Loucy (cell line): ENCODE measurements around the gene KCNT1.

Experiments used
- H2AFZ ChIP-seq: fragments of 200-600 bp; sonication (generic); 2 replicates; pipeline ENCODE4 v1.6.0; 2016; ENCODE audit warnings: antibody characterized with exemption, mild to moderate bottlenecking, low read length, moderate library complexity
- H3F3A ChIP-seq: fragments of 200-600 bp; 2 replicates; pipeline ENCODE4 v1.6.0; 2016; ENCODE audit warnings: antibody characterized with exemption, low read depth, mild to moderate bottlenecking
- H3K27me3 ChIP-seq: fragments of 200-600 bp; sonication (generic); 2 replicates; pipeline ENCODE4 v1.6.1; 2014; ENCODE audit warnings: low read length, mild to moderate bottlenecking; ENCODE audit not compliant: insufficient read depth, poor library complexity, severe bottlenecking
- H3K36me3 ChIP-seq: fragments of 200-600 bp; sonication (generic); 2 replicates; pipeline ENCODE4 v1.6.1; 2016; ENCODE audit warnings: low read length; ENCODE audit not compliant: insufficient read depth
- H3K4me1 ChIP-seq: fragments of 200-600 bp; sonication (generic); 2 replicates; pipeline ENCODE4 v1.5.1; 2014; ENCODE audit warnings: low read length, mild to moderate bottlenecking; ENCODE audit not compliant: insufficient read depth, poor library complexity, severe bottlenecking
- H3K4me2 ChIP-seq: fragments of 200-600 bp; sonication (generic); 2 replicates; pipeline ENCODE4 v1.6.0; 2014; ENCODE audit warnings: antibody characterized with exemption, low read length, low read depth, mild to moderate bottlenecking; ENCODE audit not compliant: poor library complexity, severe bottlenecking
- H3K4me3 ChIP-seq: fragments of 200-600 bp; sonication (generic); 2 replicates; pipeline ENCODE4 v1.5.1; 2014; ENCODE audit warnings: low read length, mild to moderate bottlenecking, mixed read lengths; ENCODE audit not compliant: poor library complexity, severe bottlenecking
- H3K79me2 ChIP-seq: fragments of 200-600 bp; sonication (generic); 2 replicates; pipeline ENCODE4 v1.6.1; 2014; ENCODE audit warnings: low read length; ENCODE audit not compliant: insufficient read depth
- H3K9ac ChIP-seq: fragments of 200-600 bp; sonication (generic); 2 replicates; pipeline ENCODE4 v1.6.0; 2014; ENCODE audit warnings: mild to moderate bottlenecking, low read depth, low read length, moderate library complexity; ENCODE audit not compliant: poor library complexity, severe bottlenecking
- H3K9me2 ChIP-seq: fragments of 200-600 bp; sonication (generic); replicated peaks from 2 replicates; pipeline ENCODE4 v1.6.1; 2016; ENCODE audit warnings: low read depth, low read length, mixed read lengths
- H3K9me3 ChIP-seq: fragments of 200-600 bp; sonication (generic); 2 replicates; pipeline ENCODE4 v1.6.1; 2014; ENCODE audit warnings: mild to moderate bottlenecking, antibody characterized with exemption, low read length, low read depth; ENCODE audit not compliant: insufficient read depth
- H4K20me1 ChIP-seq: fragments of 200-600 bp; sonication (generic); 2 replicates; pipeline ENCODE4 v1.6.0; 2014; ENCODE audit warnings: antibody characterized with exemption, low read length, mild to moderate bottlenecking; ENCODE audit not compliant: insufficient read depth, poor library complexity, severe bottlenecking
- EZH2phosphoT487 ChIP-seq: fragments of 200-600 bp; IDR thresholded peaks from 2 replicates; pipeline ENCODE4 v1.6.1; 2018; ENCODE audit warnings: antibody characterized with exemption, mild to moderate bottlenecking, moderate library complexity, borderline replicate concordance
- TF ChIP-seq, protein P1 (sequence below): fragments of 200-600 bp; sonication (generic); conservative IDR thresholded peaks from 2 replicates; pipeline ENCODE4 v1.5.1; 2014; ENCODE audit warnings: mild to moderate bottlenecking, antibody characterized with exemption, low read length

Gene KCNT1

DNA sequence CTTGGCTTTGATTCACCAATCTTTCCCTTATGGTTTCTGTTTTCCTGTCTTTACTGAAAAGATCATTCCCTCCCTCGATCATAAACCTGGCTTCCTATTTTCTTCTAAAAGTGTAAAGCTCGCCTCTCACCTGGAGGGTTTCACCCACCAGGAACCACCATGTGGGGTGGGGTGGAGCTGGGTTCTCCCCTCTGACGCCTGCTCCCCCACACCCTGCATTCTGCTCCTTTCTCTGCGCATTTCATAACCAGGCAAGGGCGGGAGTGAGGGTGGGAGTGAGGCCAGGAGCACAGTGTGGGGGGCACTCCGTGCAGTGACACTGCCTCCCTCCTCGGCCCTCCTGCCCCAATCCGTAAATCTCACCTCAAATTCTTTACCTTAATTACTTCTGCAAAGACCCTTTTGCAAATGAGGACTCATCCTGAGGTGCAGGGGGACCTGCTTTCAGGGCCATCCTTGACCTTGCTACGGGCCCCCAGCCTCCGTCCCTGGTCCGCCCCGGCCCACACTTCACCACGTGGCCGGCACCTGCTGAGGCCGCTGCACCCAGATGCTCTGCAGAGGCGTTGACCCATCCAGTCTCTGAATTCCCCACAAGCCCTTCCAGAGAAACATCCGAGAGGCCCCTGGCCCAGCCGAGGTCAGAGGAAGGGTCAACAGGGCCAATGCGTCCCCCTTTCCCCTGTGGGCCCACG, 59.3 kb downstream of the KCNT1 start:
- Histone ChIP-seq H3K27me3 (no peaks in the 10 kb centered on the region), H3K4me1 (no peaks in the 10 kb centered on the region)

DNA sequence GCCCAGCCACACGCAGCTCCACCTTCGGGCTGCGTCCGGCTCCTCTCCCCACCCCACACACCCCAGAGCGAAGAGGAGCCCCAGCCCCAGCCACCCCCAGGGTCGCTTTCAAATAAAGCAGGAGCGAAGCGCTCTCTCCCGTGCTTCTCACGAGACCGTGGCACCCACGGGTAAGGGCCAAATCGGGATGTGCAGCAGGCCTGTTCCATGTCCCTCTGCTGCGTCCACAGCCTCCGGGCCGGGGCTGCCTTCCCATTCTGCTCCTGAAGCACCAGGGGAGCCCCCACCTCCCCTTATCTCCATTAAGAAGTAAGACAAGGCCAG, 59.8 kb downstream of the KCNT1 start:
- H3K4me2 ChIP-seq = no peak overlapping the region
- H3K36me3 ChIP-seq = no peaks in the 10 kb centered on the region
- no peaks in the 10 kb centered on the region for H4K20me1 ChIP-seq
- H3K9me2 ChIP-seq = no peaks in the 10 kb centered on the region
- peaks cover 12% of the 10 kb centered on the region; the same call in 1 of the 2 replicates for H3K9me3 ChIP-seq
- no peak overlapping the region for H3K9ac ChIP-seq
- no peak overlapping the region for H3K4me3 ChIP-seq
- H3K79me2 ChIP-seq = no peaks in the 10 kb centered on the region
- no peak overlapping the region for H2AFZ ChIP-seq
- no peaks in the 10 kb centered on the region for H3K4me1 ChIP-seq
- no peaks in the 10 kb centered on the region for H3K27me3 ChIP-seq
- TF ChIP-seq, protein P1, sequence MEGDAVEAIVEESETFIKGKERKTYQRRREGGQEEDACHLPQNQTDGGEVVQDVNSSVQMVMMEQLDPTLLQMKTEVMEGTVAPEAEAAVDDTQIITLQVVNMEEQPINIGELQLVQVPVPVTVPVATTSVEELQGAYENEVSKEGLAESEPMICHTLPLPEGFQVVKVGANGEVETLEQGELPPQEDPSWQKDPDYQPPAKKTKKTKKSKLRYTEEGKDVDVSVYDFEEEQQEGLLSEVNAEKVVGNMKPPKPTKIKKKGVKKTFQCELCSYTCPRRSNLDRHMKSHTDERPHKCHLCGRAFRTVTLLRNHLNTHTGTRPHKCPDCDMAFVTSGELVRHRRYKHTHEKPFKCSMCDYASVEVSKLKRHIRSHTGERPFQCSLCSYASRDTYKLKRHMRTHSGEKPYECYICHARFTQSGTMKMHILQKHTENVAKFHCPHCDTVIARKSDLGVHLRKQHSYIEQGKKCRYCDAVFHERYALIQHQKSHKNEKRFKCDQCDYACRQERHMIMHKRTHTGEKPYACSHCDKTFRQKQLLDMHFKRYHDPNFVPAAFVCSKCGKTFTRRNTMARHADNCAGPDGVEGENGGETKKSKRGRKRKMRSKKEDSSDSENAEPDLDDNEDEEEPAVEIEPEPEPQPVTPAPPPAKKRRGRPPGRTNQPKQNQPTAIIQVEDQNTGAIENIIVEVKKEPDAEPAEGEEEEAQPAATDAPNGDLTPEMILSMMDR = no peak
- TF ChIP-seq EZH2phosphoT487 = no peak
- no peaks in the 10 kb centered on the region for H3F3A ChIP-seq

More for the DNA sequence above, 59.3 kb downstream of the KCNT1 start:
- Histone ChIP-seq H3K9ac (no peak overlapping the region), H3K9me2 (no peaks in the 10 kb centered on the region), H3K36me3 (no peaks in the 10 kb centered on the region), H3K4me3 (no peak overlapping the region), H3K79me2 (no peaks in the 10 kb centered on the region), H4K20me1 (no peaks in the 10 kb centered on the region), H3K4me2 (no peak overlapping the region), H3F3A (no peaks in the 10 kb centered on the region), H2AFZ (no peak overlapping the region), H3K9me3 (peaks cover 7% of the 10 kb centered on the region; the same call in 1 of the 2 replicates)
- TF ChIP-seq, protein P1 = no peak
- no peak for TF ChIP-seq EZH2phosphoT487

DNA sequence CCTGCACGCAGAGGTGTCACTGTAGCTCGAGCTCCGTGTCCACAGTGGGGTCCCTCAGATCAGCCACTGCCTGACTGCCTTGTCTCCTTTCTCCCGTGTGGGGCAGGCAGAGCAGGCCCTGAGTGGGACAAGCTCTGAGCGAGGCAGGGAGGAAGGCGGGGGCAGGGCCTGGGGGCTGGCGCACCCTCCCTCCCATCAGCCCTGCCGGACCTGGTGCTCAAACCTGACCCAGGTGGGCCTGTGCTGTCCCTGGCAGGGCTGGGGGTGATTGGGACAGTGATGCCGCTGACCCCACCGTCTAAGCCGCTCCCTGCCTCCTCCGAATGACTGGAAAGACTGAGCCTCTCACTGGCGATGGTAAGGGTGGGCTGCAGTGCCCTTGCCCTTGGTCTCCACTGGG, 60.9 kb downstream of the KCNT1 start:
- Histone ChIP-seq H3K36me3 (no peaks in the 10 kb centered on the region), H3K79me2 (no peaks in the 10 kb centered on the region), H3K9me3 (peaks cover 16% of the 10 kb centered on the region; the same call in 1 of the 2 replicates), H3F3A (no peaks in the 10 kb centered on the region), H4K20me1 (no peaks in the 10 kb centered on the region), H3K4me3 (no peak overlapping the region), H3K27me3 (no peaks in the 10 kb centered on the region), H3K9me2 (no peaks in the 10 kb centered on the region), H2AFZ (no peak overlapping the region), H3K4me1 (no peaks in the 10 kb centered on the region), H3K9ac (no peak overlapping the region), H3K4me2 (no peak overlapping the region)
- no peak for TF ChIP-seq EZH2phosphoT487
- TF ChIP-seq, protein P1 = no peak
